Ecto neural progenitor cell (in vitro differentiated cells): ENCODE measurements around the gene DKK2.
A peak's percentile ranks its signal among the peaks of the same experiment; 100 is the strongest.

Experiments used
- DNase-seq: peaks from one replicate; pipeline ENCODE4 v3.0.0-alpha.2; 2018; ENCODE audit warnings: low spot score

The DKK2 gene

GRCh38 chr4:107035819-107036583 is at the start of gene DKK2:
Gene DKK2 (minus strand): TSS chr4:107036313. CDS start chr4:107035591, 722 bp downstream.
- peak; percentile 55 for DNase-seq

GRCh38 chr4:107077192-107077591 is 41.1 kb upstream of the DKK2 start:
- no peak for DNase-seq

GRCh38 chr4:107072836-107073736 is 37.0 kb upstream of the DKK2 start:
- DNase-seq = no peak

DNA sequence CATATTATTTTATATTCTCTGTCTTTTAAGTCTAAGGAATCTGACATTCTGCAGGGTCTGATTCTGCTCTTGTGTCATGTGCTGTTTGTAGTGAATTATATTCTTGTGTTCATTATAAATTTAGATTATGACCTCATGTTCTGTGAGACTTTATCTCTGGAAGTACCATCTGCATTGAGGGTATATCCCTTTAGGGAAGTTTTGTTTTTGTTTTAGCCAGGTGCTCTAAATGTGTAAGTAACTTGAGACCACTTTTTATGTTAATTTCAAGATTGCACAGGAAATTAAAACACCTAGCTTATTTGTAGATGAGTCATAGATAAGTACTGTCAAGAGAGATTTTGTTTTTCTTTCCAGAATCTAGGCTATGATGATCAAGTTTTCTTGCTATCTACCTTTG is 35.0 kb upstream of the DKK2 start:
- DNase-seq = no peak

DNA sequence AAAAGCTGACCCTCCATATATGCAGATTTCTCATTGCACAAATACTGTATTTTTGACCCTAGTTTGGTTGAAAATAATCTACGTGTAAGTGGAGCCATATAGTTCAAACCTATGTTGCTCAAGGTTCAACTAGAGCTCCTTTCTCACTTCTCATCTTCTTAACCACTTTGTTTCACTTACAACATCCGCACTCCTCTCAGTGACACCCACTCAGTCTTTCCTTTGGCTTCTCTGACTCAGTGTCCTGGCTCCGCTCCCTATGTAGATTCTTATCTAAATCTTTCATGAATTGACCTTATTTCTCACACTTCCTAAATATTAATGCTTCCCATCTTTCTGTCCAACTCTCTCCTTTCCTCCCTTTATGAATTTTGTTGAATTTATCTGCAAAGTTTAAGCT is 32.9 kb upstream of the DKK2 start:
- no peak for DNase-seq

DNA sequence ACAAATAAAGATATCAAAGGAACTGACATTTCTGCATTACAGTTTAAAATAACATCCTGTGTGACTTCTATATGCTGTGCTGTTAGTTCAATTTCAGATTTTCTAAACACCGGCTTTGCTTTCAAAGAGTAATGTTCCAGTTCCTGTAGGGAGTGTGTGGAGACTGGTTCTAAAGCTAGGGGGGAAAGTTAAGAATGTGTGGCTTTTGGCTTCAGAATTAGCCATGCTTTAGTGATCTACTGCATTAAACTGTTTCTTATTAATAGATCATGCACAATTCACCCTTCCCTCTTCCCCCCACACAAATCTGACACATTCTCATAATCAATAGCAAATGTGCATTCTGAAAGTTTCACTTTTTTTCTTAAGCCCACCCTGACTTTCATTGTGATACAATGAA is 32.0 kb upstream of the DKK2 start:
- DNase-seq = no peak

GRCh38 chr4:107066621-107067020 is 30.5 kb upstream of the DKK2 start:
- no peak for DNase-seq

- DNase-seq = no peak
Measured at GRCh38 chr4:107065201-107065600, 29.1 kb upstream of the DKK2 start.

DNA sequence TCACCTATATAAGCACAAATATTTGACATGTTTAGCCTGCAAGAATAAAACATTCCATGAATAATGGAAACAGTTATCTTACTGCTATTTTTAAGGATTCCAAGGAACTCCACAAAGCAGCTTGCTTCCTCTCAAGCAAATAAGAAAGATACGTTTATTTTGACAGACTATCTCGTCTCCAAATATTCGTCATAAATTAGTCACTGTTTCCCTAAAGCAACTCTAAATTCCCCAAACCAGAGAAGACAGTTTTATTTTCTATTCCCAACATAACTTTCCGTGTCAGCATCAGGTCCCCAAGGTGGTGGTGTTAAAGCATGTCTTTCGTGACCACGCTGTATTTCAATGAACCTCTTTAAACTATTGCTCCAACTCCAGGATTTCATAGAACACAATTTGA is 24.3 kb upstream of the DKK2 start:
- no peak for DNase-seq

GRCh38 chr4:107058828-107059227 is 22.7 kb upstream of the DKK2 start:
- DNase-seq = no peak

- no peak for DNase-seq
Measured at GRCh38 chr4:107050525-107051135, 14.5 kb upstream of the DKK2 start.

GRCh38 chr4:107046261-107046660 is 10.1 kb upstream of the DKK2 start:
- no peak for DNase-seq

DNA sequence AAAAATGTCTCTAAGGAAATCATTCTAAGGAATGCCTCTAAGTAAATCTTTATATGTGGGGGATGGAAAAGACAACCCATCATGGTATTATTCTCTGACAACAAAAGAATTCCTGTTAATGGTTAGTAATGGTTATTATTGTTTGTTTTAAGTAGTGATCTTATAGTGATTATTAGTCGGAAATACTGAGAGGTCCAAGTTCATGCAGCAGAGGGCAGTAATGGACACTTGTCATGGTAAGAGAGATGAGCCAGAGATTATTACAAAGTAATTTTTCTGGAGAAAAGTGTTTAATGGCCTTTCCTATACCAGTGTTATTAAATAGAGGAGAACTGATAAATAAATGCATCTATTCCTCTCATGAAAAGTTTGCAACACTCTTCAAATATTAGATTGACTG is 8.1 kb upstream of the DKK2 start:
- no peak for DNase-seq

DNA sequence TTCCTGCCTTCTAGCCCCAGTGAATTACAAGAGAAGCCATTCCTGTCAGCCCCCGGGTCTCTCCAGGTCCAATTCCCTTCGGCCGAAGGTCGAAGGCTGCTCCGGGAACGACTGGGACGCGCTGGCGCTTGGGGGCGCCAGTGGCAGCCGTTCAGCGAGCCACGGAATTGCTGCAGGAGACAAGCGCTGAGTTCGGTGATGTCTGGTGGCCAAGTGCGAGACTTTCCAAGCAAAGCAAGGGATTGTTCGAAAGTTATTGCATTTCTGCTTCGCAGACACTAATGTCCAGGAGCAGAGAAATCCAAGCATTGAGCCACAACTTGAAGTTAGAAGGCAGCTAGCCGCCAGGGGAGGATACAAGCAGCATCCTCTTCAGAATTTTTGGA is 1.1 kb upstream of the DKK2 start:
- peak; percentile 81 for DNase-seq

DNA sequence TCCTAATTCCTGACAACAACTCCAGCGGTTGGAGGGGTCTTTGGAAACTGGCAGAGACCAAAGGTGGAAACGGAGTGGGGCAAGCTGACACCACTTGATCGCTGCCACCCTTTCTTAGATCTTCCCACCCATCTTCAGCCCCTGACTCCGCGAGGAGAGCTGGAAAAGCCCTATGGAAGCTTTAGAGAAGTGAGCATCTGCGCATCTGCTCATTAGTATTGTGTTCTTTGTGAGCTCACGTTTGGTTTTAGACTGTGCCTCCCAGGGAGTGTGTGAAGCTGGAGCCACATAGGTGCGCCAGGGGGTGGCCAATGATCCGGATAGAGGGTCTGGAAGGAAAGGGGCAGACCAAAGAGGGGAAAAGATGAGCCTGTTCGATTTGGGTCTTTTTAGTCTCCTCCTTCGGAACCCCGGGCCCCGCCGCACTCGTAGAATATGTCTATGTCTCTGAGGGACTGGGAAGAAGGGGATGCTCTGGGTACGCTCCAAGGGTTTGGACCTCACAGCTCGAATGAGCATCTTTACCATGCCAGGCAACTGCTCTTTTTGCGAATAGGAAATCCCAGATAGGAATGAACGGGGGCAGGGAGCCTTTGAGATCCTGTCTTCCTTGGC is 578 bp upstream of the DKK2 start:
- peak; percentile 47 for DNase-seq

- peak; percentile 66 for DNase-seq
Measured at GRCh38 chr4:107034996-107035818, 906 bp downstream of the DKK2 start.

GRCh38 chr4:107034091-107034995 is 1.8 kb downstream of the DKK2 start:
- peak; percentile 79 for DNase-seq

- DNase-seq = no peak
Measured at GRCh38 chr4:107027379-107027778, 8.7 kb downstream of the DKK2 start.

DNA sequence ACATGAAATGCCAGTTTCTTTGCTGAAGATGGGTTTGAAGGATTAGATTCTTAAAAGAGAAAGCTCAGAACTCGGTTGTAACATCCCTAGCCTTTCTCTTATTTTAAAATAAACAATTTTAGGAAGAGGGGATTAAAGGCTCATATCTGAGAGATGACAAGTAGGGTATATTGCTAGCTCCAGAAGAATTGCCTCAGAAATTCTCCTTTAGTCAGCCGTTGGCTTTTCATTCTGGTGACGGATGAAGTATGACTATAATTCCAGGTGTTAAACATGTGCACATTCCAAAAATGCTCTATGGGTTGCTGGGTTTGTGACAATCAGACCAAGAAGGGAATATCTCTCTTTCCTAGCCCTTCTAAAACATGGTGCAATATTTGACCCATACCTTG is 17.8 kb downstream of the DKK2 start:
- no peak for DNase-seq
